GM21423 (cell line): ENCODE measurements around the gene EHD4.

Experiments
- ATAC-seq: cut with Tn5 transposase; IDR thresholded peaks from one replicate; pipeline ENCODE4 v1.9.1; 2021; ENCODE audit warnings: mild to moderate bottlenecking, moderate library complexity; ENCODE audit not compliant: unreplicated experiment

The EHD4 gene

GRCh38 chr15:41972253-41973242 lies at the start of gene EHD4:
Gene EHD4 (minus strand): TSS chr15:41972557. CDS start chr15:41972494, 63 bp downstream.
- ATAC-seq, result peak; percentile 75

GRCh38 chr15:42021593-42021992 lies 49.2 kb upstream of the EHD4 start:
- ATAC-seq, result no peak

GRCh38 chr15:42020713-42021273 lies 48.4 kb upstream of the EHD4 start, which contains the start of gene PLA2G4E:
Gene PLA2G4E (minus strand): TSS chr15:42021042. CDS start chr15:42021030, 12 bp downstream.
- no peak for ATAC-seq

DNA sequence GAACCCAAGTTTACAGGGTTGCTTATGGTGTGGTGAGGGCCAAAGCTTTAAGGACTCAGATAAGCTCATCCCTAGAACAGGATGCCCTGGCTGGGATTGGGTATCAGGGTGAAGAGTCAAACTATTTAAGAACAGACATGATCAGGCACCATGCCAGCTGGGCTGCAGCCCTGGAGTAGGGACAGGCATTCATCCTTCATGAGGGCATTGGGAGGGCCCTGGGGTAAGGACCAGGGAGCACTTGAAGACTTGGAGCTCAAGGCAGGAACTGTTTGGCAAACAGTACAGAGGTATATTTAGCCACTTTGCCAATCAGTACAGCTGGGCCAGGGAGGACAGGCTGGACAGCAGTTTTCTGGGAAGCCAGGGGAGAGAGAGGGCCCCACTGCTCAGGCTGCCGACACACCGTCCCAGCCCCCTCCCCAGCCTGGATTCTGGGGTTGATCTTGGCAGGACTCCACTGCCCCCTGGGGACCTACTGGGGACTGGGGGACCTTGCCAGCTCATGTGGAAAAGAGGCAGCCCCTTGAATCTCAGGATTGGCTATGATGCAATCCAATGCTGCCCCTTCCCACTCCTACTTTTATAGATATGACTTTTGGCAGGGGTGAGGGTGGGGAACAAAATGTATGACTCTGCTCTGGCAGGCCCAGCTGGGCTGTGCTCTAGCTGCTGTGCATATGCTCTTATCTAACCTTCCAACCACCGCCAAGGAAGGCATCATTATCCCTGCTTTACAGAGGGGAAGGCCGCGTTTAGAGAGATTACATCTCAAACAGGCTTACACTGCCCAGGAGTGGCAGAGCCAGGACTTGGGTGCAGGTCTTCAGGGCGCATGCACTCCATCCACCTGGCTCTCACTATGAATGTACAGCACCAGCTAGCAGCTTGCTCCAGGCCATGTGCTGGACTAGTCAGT lies 46.2 kb upstream of the EHD4 start:
- ATAC-seq, result no peak

DNA sequence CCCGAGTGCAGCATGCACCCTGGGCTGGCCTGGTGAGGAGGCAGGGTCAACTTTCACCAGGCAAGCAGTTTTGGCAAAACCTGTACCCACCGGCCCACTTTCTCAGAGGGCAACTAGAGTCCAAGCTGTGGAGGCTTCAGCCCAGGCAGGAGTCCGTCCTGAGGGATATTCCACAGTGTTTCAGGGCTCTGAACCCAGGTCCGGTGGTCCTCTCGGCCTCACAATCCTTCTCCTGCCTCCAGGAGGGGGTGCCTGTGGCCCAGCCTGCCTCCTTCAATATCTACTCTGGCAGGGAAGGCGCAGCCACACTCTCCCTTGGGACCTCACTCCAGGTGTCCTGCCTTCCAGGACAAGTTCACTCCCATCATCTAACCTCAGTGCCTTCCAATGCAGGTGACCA lies 44.6 kb upstream of the EHD4 start:
- ATAC-seq, result no peak

- no peak for ATAC-seq
Observed at GRCh38 chr15:42014406-42014805, 42.0 kb upstream of the EHD4 start.

DNA sequence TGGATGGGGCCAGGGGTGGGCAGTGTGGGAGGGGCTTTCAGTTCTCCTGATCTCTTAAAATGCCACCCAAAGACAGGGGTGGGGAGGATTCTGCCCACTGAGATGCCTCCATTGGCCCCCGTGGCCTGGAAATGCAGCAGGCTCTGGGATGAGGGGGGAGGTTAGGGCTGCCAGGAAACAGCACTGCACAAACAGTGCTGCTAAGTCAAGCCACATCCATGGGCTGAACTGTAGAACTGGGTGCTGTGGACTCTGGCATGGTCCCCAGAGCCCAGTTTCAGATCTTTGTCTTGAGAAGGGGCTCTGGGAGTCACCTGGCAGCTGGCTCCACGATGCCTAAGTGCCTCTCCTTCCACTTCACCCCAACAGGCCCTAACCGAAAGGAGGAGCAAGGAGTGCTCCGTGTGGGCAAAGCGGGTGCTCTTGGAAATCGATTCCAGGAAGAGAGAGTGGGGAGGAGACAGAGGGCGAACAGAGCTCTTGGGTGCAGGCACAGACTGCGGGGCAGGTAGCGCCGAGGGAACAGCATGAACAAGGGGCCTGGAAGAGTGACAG lies 40.6 kb upstream of the EHD4 start:
- ATAC-seq, result no peak

GRCh38 chr15:42012241-42012640 lies 39.9 kb upstream of the EHD4 start:
- no peak for ATAC-seq

GRCh38 chr15:42011074-42011473 lies 38.7 kb upstream of the EHD4 start:
- ATAC-seq, result no peak

DNA sequence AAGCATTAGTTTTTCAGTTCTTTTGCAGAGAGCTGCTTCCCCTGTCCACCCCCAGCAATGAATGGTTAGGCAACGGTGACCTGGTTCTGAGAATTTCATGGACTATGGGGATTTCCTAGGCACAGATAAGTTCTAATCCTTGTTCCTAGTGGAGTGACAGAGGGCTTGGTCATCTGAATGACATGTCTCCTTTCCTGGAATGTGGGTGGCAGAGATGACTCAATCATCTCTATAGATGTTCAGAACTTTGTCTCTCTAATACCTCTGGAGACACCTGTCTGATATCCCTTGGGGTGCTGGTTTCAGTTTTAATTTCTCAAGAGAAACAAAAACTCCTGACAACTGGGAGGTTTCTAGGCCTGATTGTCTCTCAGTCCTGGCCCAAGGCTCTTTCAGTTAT lies 38.1 kb upstream of the EHD4 start:
- peak; percentile 59 for ATAC-seq

DNA sequence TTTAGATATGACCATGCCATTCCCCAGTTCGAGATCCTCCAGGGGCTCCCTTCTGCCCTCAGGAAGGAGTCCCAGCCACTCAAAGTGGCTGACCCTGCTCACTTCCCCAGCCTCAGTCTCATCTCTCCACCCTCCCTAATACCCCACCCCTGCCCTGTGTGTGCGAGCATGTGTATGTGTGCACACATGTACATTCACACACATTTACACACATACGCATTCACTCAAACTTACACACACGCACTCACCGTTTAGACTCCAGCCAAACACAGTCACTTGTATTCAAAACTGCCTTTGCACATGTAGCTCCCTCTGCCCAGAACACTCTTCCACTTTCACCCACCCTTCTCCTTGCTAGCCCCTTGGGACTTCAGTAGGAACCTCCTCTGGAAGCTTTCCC lies 37.1 kb upstream of the EHD4 start:
- no peak for ATAC-seq

- ATAC-seq, result no peak
Observed at GRCh38 chr15:42009022-42009421, 36.7 kb upstream of the EHD4 start.

DNA sequence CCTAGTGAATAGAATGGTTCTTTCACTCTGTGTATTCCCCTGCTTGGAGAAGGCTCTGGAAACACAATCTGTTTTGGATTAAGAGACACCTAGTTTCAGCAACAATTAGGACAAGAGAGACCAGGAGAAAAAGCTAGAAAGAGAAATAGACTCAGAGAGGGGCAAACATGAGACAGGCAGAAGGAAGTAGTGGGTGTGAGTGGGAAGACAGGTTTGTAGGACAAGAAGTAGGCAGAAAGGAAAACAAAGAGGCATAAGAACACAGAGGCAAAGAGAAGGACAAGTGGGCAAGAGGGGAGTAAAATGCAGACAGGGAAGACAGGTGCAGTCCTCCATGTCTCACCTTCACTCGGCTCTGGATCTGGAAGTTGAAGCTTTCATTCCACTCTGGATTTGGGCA lies 35.0 kb upstream of the EHD4 start:
- no peak for ATAC-seq

DNA sequence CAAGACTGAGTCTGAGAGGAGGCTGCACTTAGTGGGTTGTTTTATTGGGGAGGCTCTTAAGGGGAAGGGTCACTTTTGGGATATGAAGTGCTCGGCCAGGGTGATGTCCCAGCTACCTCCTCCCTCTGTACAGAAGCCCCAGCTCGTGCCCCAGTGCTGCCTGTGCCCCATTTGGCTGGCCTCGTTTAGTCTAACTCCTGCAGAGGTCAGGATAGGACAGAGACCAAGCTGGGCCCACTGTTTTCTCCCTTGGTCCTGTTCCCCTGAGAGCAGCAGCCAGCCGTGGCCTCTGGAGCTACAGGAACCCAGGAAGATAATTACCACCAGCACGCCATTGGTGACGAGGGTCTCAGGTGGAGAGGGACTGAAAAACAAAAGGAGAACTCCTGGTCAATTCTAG lies 30.0 kb upstream of the EHD4 start:
- no peak for ATAC-seq

DNA sequence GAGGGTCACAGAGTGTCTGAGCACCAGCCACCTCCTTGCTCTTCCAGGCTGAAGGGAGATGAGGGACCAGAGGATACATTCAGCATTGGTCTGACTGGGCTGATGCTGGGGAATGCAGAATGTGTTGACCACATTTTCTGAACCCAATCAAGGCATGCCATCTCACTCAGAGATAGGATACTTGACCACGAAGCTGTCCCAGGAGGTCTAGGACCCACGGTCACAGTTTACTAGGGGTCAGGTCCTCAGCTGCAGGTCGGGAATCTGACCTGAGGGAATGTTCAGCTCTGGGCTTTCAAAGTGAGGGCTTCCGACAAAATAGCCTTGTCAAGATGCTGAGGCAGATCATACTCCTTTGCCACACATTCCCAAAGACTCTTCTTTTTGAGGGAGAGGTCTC lies 28.9 kb upstream of the EHD4 start:
- no peak for ATAC-seq

- ATAC-seq, result no peak
Observed at GRCh38 chr15:41999290-42000285, 27.2 kb upstream of the EHD4 start.

- no peak for ATAC-seq
Observed at GRCh38 chr15:41997845-41998244, 25.5 kb upstream of the EHD4 start.

GRCh38 chr15:41996921-41997592 lies 24.7 kb upstream of the EHD4 start:
- ATAC-seq, result no peak

- no peak for ATAC-seq
Observed at GRCh38 chr15:41996376-41996775, 24.0 kb upstream of the EHD4 start.
